Smooth muscle cell (in vitro differentiated cells): ENCODE data around the gene IQGAP1. TPM values are rescaled to one million over a fixed set of nuclear protein-coding genes. Genes with fewer than 3 reads are reported as not detected.
"Not testable (repeated sequence)": the region's sequence is repeated elsewhere in the genome, so short reads cannot be mapped to it uniquely, and the experiment has no call there.

Source experiments
- DNase-seq: peaks from one replicate; lab custom pipeline; 2025; ENCODE audit not compliant: unreplicated experiment; lab: John Stamatoyannopoulos, UW
- H2AFZ ChIP-seq: fragments of 200-600 bp; sonication (generic); 2 replicates; pipeline ENCODE4 v1.6.0; 2016; ENCODE audit warnings: antibody characterized with exemption, low read depth, mild to moderate bottlenecking
- H3F3A ChIP-seq: fragments of 200-600 bp; sonication (generic); 2 replicates; pipeline ENCODE4 v1.6.0; 2017; ENCODE audit warnings: antibody characterized with exemption, low read depth
- H3K27ac ChIP-seq: fragments of 200-600 bp; sonication (generic); 2 replicates; pipeline ENCODE4 v1.5.1; 2016; ENCODE audit warnings: low read depth, mild to moderate bottlenecking
- H3K27me3 ChIP-seq: fragments of 200-600 bp; sonication (generic); 2 replicates; pipeline ENCODE4 v1.6.1; 2016; ENCODE audit warnings: low read depth, mild to moderate bottlenecking
- H3K36me3 ChIP-seq: fragments of 200-600 bp; sonication (generic); 2 replicates; pipeline ENCODE4 v1.5.1; 2016; ENCODE audit warnings: low read depth
- H3K4me1 ChIP-seq: fragments of 200-600 bp; sonication (generic); 2 replicates; pipeline ENCODE4 v1.5.1; 2016; ENCODE audit warnings: low read depth
- H3K4me2 ChIP-seq: fragments of 200-600 bp; sonication (generic); 2 replicates; pipeline ENCODE4 v1.6.0; 2016; ENCODE audit warnings: mild to moderate bottlenecking
- H3K4me3 ChIP-seq: fragments of 200-600 bp; sonication (generic); 2 replicates; pipeline ENCODE4 v1.5.1; 2016; ENCODE audit warnings: mild to moderate bottlenecking
- H3K79me2 ChIP-seq: fragments of 200-600 bp; sonication (generic); 2 replicates; pipeline ENCODE4 v1.6.0; 2016; ENCODE audit warnings: low read depth, mild to moderate bottlenecking
- H3K9ac ChIP-seq: fragments of 200-600 bp; sonication (generic); 2 replicates; pipeline ENCODE4 v1.6.0; 2016; ENCODE audit warnings: low read depth
- H3K9me3 ChIP-seq: fragments of 200-600 bp; sonication (generic); replicated peaks from 2 replicates; pipeline ENCODE4 v1.5.1; 2016; ENCODE audit warnings: low read depth
- H4K20me1 ChIP-seq: fragments of 200-600 bp; sonication (generic); 2 replicates; pipeline ENCODE4 v1.6.0; 2016; ENCODE audit warnings: low read depth
- CTCF ChIP-seq: fragments of 200-600 bp; sonication (generic); IDR thresholded peaks from 2 replicates; pipeline ENCODE4 v1.5.1; 2017; ENCODE audit warnings: borderline replicate concordance, mild to moderate bottlenecking, antibody characterized with exemption; ENCODE audit not compliant: insufficient read depth, poor library complexity, severe bottlenecking
- WGBS: methylation state at CpG from one replicate; pipeline ENCODE4 v1.1.7; 2016; ENCODE audit warnings: low lambda C conversion rate; 5-methylcytosine and 5-hydroxymethylcytosine counted together
- polyA plus RNA-seq: library from polyadenylated mRNA; unstranded; fragments of >200 nt; fragmentation: Nextera tagmentation; extraction: Ambion mirVana; gene quantifications from 2 replicates; pipeline ENCODE4 v1.2.1, GENCODE V29; 2016
- total RNA-seq: library from RNA; depleted of rRNA; stranded (reverse); fragments of >200 nt; gene quantifications from 2 replicates; pipeline ENCODE4 v1.2.3, GENCODE V29; 2014

The IQGAP1 gene
- total and polyA plus RNA-seq, 2 experiments from 2014 or later = 59.3 to 185 TPM

GRCh38 chr15:90343302-90343790 lies 44.7 kb upstream of the IQGAP1 start:
- H3K27ac ChIP-seq = no peak overlapping the region
- no peak overlapping the region for H3K4me3 ChIP-seq
- no peak for DNase-seq
- H3K9me3 ChIP-seq = no peaks in the 10 kb centered on the region
- no peaks in the 10 kb centered on the region for H3K27me3 ChIP-seq
- no peaks in the 10 kb centered on the region for H3K36me3 ChIP-seq
- 85% methylated on average over 5 of the region's 5 CpGs for WGBS
- no peak overlapping the region for H3K9ac ChIP-seq
- no peak overlapping the region for H3K4me2 ChIP-seq
- H3K4me1 ChIP-seq = no peaks in the 10 kb centered on the region
- H3K79me2 ChIP-seq = no peaks in the 10 kb centered on the region
- H3F3A ChIP-seq = no peaks in the 10 kb centered on the region
- H2AFZ ChIP-seq = no peak overlapping the region
- H4K20me1 ChIP-seq = no peaks in the 10 kb centered on the region
- no peak for TF ChIP-seq CTCF

GRCh38 chr15:90344662-90345061 lies 43.4 kb upstream of the IQGAP1 start:
- TF ChIP-seq CTCF = no peak

DNA sequence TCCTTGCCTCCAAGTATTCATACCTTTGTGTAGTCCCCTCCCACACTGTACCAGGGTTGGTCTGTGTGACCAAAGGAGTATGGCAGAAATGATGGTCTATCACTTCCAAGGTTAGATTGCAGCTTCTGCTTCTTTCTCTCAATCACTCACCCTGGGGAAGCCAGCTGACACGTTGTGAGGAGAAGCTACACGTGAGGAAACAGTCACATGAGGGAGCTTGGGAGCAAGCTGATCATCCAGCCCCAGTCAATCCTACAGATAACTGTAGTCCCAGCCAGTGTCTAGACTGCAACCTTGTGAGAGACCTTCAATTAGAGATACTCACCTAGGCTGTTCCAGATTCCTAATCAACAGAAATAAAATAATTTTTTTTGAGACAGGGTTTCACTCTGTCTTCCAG lies 42.2 kb upstream of the IQGAP1 start:
- TF ChIP-seq CTCF = no peak
- WGBS = 26% methylated on average over 2 of the region's 2 CpGs
- H3K36me3 ChIP-seq = no peaks in the 10 kb centered on the region

More at GRCh38 chr15:90344662-90345061, 43.4 kb upstream of the IQGAP1 start:
- Histone ChIP-seq H3K27ac (no peak overlapping the region), H3K9ac (no peak overlapping the region), H3K4me1 (no peaks in the 10 kb centered on the region), H3K27me3 (no peaks in the 10 kb centered on the region), H3K79me2 (no peaks in the 10 kb centered on the region), H3F3A (no peaks in the 10 kb centered on the region), H2AFZ (no peak overlapping the region), H3K9me3 (no peaks in the 10 kb centered on the region), H4K20me1 (no peaks in the 10 kb centered on the region), H3K4me2 (no peak overlapping the region), H3K4me3 (no peak overlapping the region), H3K36me3 (no peaks in the 10 kb centered on the region)
- DNase-seq = no peak
- WGBS = 85% methylated on average over 1 of the region's 1 CpG

GRCh38 chr15:90347431-90348065 lies 40.5 kb upstream of the IQGAP1 start:
- H3K27ac ChIP-seq, H3F3A ChIP-seq, H3K9ac ChIP-seq, H3K4me1 ChIP-seq, H3K4me2 ChIP-seq, H3K27me3 ChIP-seq, H2AFZ ChIP-seq, H3K4me3 ChIP-seq, H3K79me2 ChIP-seq, H4K20me1 ChIP-seq, H3K36me3 ChIP-seq, DNase-seq, H3K9me3 ChIP-seq: not testable (repeated sequence)
- WGBS = 91% methylated on average over 1 of the region's 1 CpG

More for the DNA sequence above, 42.2 kb upstream of the IQGAP1 start:
- Histone ChIP-seq H2AFZ (no peak overlapping the region), H3K27ac (no peak overlapping the region), H3K9me3 (no peaks in the 10 kb centered on the region), H4K20me1 (no peaks in the 10 kb centered on the region), H3K4me1 (no peaks in the 10 kb centered on the region), H3K4me3 (no peak overlapping the region), H3K9ac (no peak overlapping the region), H3K79me2 (no peaks in the 10 kb centered on the region), H3F3A (no peaks in the 10 kb centered on the region), H3K27me3 (no peaks in the 10 kb centered on the region), H3K4me2 (no peak overlapping the region)
- no peak for DNase-seq
